ENCODE measurements around the gene PRDM7.
"Not testable (repeated sequence)": the region's sequence is repeated elsewhere in the genome, so short reads cannot be mapped to it uniquely, and the experiment has no call there.

PRDM7 gene

GRCh38 chr16:90012991-90013745 lies 64.0 kb downstream of the PRDM7 start:
- Histone ChIP-seq H3K36me3 (ENCODE audit: control insufficient read depth, insufficient read depth, low read length) (no peaks in the 10 kb centered on the region), H3K4me3 (ENCODE audit: low read length) (no peak overlapping the region), H3K9ac (ENCODE audit: low read length) (no peak overlapping the region), H3K4me1 (ENCODE audit: control insufficient read depth, insufficient read depth, low read length) (no peaks in the 10 kb centered on the region), H3K27ac (ENCODE audit: low read depth, low read length) (no peak overlapping the region), H3K27me3 (ENCODE audit: control insufficient read depth, insufficient read depth, low read length) (no peaks in the 10 kb centered on the region)

DNA sequence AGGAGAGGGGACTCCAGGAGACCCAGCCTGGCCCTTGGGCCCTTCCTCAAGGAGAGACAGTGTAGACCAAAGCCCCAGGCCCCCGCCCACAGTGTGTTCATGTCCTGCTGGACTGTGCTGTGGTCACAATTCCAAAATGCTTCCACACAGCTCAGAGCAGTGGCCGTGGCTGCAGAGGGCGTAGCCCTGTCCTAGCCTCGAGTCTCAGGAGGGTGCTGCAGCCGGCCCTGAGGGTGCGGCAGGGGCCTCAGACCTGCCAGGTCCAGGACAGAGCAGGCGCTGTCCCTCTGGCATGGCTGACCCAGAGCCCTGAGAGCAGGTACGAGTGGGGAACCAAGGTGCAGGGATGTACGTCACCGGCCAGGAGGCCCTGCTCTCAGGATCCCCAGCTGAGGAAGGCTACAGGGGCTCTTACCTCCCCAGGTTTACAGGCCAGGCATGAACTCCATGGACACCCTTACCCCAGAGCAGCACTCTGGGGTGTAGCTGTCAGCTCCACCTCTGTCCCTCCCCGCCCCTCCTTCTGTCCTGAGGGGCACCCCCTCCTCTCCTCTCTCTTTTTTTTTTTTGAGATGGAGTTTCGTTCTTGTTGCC lies 65.1 kb downstream of the PRDM7 start:
- no peaks in the 10 kb centered on the region for H3K27me3 ChIP-seq (ENCODE audit: control insufficient read depth, insufficient read depth, low read length)
- H3K4me1 ChIP-seq (ENCODE audit: control insufficient read depth, insufficient read depth, low read length): no peaks in the 10 kb centered on the region
- H3K36me3 ChIP-seq (ENCODE audit: control insufficient read depth, insufficient read depth, low read length): no peaks in the 10 kb centered on the region
- H3K4me3 ChIP-seq (ENCODE audit: low read length): no peak overlapping the region
- no peak overlapping the region for H3K27ac ChIP-seq (ENCODE audit: low read depth, low read length)
- no peak overlapping the region for H3K9ac ChIP-seq (ENCODE audit: low read length)

DNA sequence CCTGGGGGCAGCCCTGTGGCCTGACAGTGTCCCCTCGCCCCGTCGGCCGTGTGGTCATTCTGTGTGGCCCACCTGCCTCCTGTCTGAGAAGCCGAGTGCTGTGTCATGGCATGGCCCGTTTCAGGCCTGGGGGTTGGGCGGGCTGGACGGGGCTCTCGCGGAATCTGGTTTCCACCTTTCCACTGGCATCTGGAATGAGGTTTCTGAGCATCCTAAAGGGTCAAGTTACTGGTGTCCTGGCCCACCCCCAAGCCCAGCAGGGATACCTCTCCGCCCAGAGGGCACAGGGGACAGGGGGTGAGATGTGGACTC lies 65.7 kb downstream of the PRDM7 start:
- Histone ChIP-seq H3K27ac (ENCODE audit: low read depth, low read length) (no peak overlapping the region), H3K4me1 (ENCODE audit: control insufficient read depth, insufficient read depth, low read length) (no peaks in the 10 kb centered on the region)

GRCh38 chr16:90010676-90011507 lies 66.2 kb downstream of the PRDM7 start:
- Histone ChIP-seq H3K27ac (ENCODE audit: low read depth, low read length) (no peak overlapping the region), H3K4me1 (ENCODE audit: control insufficient read depth, insufficient read depth, low read length) (no peaks in the 10 kb centered on the region), H3K9ac (ENCODE audit: low read length) (no peak overlapping the region), H3K36me3 (ENCODE audit: control insufficient read depth, insufficient read depth, low read length) (no peaks in the 10 kb centered on the region), H3K27me3 (ENCODE audit: control insufficient read depth, insufficient read depth, low read length) (no peaks in the 10 kb centered on the region), H3K4me3 (ENCODE audit: low read length) (no peak overlapping the region)

More for the DNA sequence above, 65.7 kb downstream of the PRDM7 start:
- H3K9ac ChIP-seq (ENCODE audit: low read length): no peak overlapping the region
- H3K4me3 ChIP-seq (ENCODE audit: low read length): no peak overlapping the region
- H3K36me3 ChIP-seq (ENCODE audit: control insufficient read depth, insufficient read depth, low read length): no peaks in the 10 kb centered on the region
- H3K27me3 ChIP-seq (ENCODE audit: control insufficient read depth, insufficient read depth, low read length): no peaks in the 10 kb centered on the region

GRCh38 chr16:90009172-90009899 lies 67.8 kb downstream of the PRDM7 start:
- no peak overlapping the region for H3K4me3 ChIP-seq (ENCODE audit: low read length)
- no peak overlapping the region for H3K9ac ChIP-seq (ENCODE audit: low read length)
- H3K27me3 ChIP-seq (ENCODE audit: control insufficient read depth, insufficient read depth, low read length): no peaks in the 10 kb centered on the region
- no peak overlapping the region for H3K27ac ChIP-seq (ENCODE audit: low read depth, low read length)
- no peaks in the 10 kb centered on the region for H3K36me3 ChIP-seq (ENCODE audit: control insufficient read depth, insufficient read depth, low read length)
- no peaks in the 10 kb centered on the region for H3K4me1 ChIP-seq (ENCODE audit: control insufficient read depth, insufficient read depth, low read length)

GRCh38 chr16:90008708-90009145 lies 68.4 kb downstream of the PRDM7 start:
- Histone ChIP-seq H3K27me3 (ENCODE audit: control insufficient read depth, insufficient read depth, low read length) (no peaks in the 10 kb centered on the region), H3K4me1 (ENCODE audit: control insufficient read depth, insufficient read depth, low read length) (no peaks in the 10 kb centered on the region), H3K9ac (ENCODE audit: low read length) (no peak overlapping the region), H3K4me3 (ENCODE audit: low read length) (no peak overlapping the region), H3K27ac (ENCODE audit: low read depth, low read length) (no peak overlapping the region), H3K36me3 (ENCODE audit: control insufficient read depth, insufficient read depth, low read length) (no peaks in the 10 kb centered on the region)

DNA sequence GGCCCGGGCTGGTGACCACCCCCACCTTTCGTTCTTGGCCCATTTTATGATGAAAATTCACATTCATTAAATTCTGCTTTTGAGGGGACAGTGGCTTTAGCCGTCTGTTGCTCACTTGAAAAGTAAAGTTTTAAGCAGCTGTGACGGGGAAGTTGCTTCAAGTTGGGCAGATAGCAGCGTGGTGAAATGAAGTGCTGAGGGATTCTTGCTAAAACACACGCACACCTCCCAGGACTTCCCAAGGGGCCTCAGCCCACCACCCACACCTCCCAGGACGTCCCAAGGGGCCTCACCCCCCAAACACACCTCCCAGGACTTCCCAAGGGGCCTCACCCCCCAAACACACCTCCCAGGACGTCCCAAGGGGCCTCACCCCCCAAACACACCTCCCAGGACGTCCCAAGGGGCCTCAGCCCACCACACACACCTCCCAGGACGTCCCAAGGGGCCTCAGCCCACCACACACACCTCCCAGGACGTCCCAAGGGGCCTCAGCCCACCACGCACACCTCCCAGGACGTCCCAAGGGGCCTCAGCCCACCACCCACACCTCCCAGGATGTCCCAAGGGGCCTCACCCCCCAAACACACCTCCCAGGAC lies 69.4 kb downstream of the PRDM7 start:
- H3K27ac ChIP-seq (ENCODE audit: low read depth, low read length); H3K36me3 ChIP-seq (ENCODE audit: control insufficient read depth, insufficient read depth, low read length); H3K4me3 ChIP-seq (ENCODE audit: low read length); H3K4me1 ChIP-seq (ENCODE audit: control insufficient read depth, insufficient read depth, low read length); H3K27me3 ChIP-seq (ENCODE audit: control insufficient read depth, insufficient read depth, low read length); H3K9ac ChIP-seq (ENCODE audit: low read length): not testable (repeated sequence)

DNA sequence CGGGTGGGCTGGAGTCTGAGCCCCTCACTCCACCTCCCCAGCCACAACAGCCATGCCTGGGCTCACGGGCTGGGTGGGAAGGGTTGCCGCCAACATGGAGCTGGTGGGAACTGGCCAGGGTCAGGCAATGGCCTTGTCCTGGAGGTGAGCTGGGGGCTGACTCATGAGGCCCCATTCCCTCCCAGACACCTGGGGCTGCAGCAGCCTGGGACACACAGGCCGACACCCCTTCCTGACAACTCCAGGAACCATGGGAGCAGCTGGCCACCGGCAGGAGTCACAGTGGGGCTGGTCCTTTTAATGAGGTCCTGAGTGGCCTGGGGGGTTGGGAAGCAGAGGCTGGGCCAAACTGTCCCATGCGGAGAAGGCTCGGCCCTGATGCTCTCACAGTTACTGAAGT lies 70.1 kb downstream of the PRDM7 start:
- no peak overlapping the region for H3K9ac ChIP-seq (ENCODE audit: low read length)
- no peaks in the 10 kb centered on the region for H3K4me1 ChIP-seq (ENCODE audit: control insufficient read depth, insufficient read depth, low read length)
- H3K36me3 ChIP-seq (ENCODE audit: control insufficient read depth, insufficient read depth, low read length): no peaks in the 10 kb centered on the region
- no peaks in the 10 kb centered on the region for H3K27me3 ChIP-seq (ENCODE audit: control insufficient read depth, insufficient read depth, low read length)
- no peak overlapping the region for H3K27ac ChIP-seq (ENCODE audit: low read depth, low read length)
- H3K4me3 ChIP-seq (ENCODE audit: low read length): no peak overlapping the region
